Sciatic nerve (tissue), 2 donors: Measurements from ENCODE around the gene WDR38. TPM values are rescaled to one million over a fixed set of nuclear protein-coding genes. Genes with fewer than 3 reads are reported as not detected.

ENCODE experiments used
- ATAC-seq: fragments of 200-7000 bp; cut with Tn5 transposase; one replicate; pipeline ENCODE4 v1.9.1; 2020; ENCODE audit warnings: mild to moderate bottlenecking, moderate library complexity
- DNase-seq: peaks from one replicate; pipeline ENCODE4 v3.0.0-alpha.2; 2020; ENCODE audit warnings: low spot score
- intact Hi-C: fragments of 100-400 bp; cut with DNase I; formaldehyde crosslinking; loops from one replicate; pipeline ENCODE4 v1.14.2; 2022
- total RNA-seq: library from RNA; stranded (reverse); fragmentation: NEBNext Ultra II Directional; extraction: Animal tissue kit (Norgen Biotek cat#: 25700); gene quantifications from one replicate; pipeline ENCODE4 v1.2.1, GENCODE V29; 2021
- donor health status: DM: no; HTN: no; CAD: no.
- donor health status: DM: no; HTN: no; CAD: no.

Gene WDR38
- total RNA-seq, 1 donor from 2014 or later: not detected

DNA sequence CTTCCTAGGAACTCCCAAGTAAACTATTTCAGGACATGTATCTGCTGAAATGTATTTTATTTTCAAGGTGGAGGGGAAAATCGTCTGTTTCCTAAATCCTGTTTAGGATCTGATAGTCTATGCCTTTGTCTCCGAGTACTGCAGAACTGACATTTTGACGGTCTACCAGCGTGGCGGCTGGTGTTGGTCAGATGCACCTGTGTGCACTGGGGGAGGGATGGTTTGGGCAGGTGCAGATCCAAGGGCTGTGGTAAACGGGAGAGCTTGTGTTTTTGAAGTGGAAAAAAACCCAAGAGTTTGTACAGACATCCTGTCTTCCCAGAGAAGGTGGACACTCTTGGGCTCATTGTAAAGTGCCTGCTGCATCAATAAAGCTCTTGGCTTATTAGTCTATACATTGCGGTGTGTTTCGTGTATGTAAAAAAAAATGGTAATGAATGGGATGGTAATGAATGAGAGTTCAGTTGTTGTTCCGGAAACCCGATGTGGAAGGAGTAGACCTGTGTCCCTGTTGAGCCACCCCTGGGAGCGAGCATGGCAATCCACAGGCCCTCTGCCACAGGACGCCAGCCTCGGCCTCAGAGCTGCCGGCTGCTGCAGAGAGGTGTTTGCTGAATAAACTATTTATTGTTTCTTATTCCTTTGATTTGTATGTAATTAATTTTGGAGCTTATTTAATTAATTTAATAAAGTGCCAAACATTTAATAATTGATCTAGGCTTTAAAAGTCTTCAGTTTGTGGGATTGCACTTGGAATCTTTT, 23.9 kb downstream of the WDR38 start:
- DNase-seq: no peak
- intact Hi-C loops: no loop called here
- no peak for ATAC-seq

DNA sequence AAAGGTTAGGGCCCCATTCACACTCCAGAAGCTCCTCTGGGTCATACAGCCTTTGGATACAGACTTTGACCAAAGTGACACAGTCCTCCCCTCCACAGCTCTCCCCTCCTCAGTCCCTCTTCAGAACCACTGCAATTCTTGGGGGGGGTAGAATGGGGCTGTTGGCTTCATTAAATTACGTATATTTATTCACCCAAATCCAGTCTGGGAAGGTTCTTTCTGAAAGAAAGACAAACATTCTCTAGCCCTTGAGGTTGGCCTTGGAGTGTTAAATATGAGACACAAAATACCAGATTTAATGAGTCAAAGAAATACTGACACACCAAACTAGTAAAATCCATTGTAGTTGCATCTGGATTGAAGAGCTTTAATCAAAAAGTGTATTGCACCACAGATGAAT, 24.8 kb downstream of the WDR38 start:
- DNase-seq: no peak
- intact Hi-C loops: no loop called here
- no peak for ATAC-seq

DNA sequence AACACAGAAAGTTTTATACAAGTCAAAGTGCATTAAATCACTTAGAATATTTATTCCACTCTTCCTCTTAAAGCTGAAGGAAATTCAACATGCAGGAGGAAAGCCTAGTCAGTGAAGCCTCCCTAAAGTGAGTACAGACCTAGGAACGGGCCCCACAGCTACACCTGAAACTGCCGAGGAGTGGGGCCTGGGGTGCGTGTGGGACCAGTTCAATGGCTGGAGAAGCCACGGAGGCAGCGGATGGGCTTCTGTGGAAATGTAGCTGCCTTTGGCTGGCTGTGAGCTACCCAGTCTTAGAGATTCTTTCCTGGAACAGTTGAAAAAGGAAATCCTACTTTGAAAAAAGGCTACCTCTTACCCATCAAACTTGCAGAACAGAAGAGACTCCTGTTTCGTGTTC, 25.3 kb downstream of the WDR38 start:
- intact Hi-C loops: no loop called here
- no peak for DNase-seq

DNA sequence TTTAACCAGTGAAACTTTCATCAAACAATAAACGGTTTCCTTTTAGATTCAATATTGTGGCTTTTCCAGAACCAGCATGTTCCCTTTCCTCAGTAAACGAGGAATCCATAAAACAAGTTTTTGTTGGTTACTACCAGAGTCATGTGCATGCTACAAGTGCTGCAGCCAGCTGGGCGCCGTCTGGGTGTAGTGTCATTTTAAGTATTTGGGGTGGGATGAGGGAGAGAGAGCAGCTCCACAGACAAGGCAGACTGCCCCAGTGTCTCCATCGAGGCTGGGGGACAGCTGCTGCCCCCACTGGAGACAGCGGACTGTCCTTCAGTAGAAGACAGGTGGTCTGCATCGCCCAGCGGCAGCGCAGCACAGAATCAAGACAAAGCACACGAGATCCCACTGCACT, 26.0 kb downstream of the WDR38 start:
- intact Hi-C loops: no loop called here
- DNase-seq: no peak
- ATAC-seq: no peak

More for the DNA sequence above, 25.3 kb downstream of the WDR38 start:
- no peak for ATAC-seq

- no peak for DNase-seq
- no peak for ATAC-seq
- intact Hi-C loops: no loop called here
Measured at GRCh38 chr9:124880501-124880900, 27.2 kb downstream of the WDR38 start.

DNA sequence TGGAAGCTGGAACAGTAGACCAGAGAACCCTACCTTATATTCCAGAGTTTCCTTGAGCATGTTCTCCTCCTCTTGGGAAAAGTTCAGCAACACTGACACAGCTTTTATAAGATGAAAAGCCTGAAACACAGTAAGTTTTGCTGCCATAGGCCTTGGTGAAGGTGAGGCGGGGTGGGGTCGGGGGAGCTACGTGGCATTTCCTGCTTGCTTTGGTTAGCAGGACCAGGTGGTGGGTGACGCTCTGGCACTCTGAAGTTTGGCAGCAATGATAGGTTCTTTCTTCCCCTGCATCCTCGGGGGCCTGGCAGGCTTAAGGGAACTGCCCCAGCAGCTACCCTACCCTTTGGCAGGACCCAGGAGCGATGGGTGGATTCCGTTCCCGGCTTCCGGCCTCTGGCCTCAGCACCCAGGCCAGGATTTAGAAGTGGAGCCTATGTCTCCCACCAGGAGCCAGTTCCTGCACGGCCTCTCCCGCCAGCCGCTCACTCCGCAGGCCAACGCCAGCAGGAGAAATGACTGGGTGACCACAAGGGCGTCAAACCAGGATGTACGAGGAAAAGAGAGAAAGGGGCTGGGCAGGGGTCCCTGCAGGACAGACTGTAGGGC, 28.0 kb downstream of the WDR38 start:
- DNase-seq (no peak), ATAC-seq (no peak)
- intact Hi-C loops: no loop called here

DNA sequence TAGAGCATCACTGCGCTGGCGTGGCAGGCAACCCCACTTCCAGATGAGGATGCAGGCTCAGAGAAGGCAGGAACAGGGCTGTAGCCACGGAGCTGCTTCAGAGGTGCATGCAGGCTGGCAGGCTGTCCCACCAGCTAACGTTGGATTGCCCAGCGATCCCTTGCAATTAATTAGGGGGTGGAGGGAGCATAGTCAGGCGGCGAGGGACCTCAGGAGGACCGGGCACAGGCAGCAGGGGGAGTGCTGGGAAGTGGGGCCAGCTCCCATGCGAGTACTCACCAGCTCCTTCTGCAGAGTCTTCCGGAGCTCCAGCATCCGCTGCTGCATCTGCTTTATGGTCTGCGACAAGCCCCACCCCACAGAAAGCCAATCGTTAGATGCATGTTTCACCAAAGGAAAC, 29.0 kb downstream of the WDR38 start:
- intact Hi-C loops: no loop called here
- no peak for ATAC-seq
- no peak for DNase-seq

DNA sequence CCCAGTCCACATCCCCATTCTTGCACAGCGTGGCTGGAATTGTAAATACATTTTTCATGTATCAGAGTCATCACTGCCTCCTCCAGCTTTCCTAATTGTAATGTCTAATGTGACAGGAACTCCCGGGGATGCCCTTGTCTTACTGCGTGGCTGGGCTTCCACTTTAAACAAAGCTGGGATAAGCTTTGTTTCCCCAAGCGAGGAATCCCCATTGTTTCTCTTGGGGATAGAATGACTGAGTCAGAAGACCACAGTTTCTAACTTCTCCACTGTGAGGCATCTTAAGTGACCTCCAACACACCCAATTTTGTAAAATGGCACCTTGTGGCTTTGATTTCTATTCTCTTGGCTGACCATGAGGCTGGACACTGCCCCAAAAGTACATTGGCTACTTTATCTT, 31.1 kb downstream of the WDR38 start:
- DNase-seq (no peak), ATAC-seq (no peak)
- intact Hi-C loops: no loop called here

GRCh38 chr9:124885551-124885950, 32.3 kb downstream of the WDR38 start:
- intact Hi-C loops: no loop called here
- DNase-seq (no peak), ATAC-seq (no peak)

DNA sequence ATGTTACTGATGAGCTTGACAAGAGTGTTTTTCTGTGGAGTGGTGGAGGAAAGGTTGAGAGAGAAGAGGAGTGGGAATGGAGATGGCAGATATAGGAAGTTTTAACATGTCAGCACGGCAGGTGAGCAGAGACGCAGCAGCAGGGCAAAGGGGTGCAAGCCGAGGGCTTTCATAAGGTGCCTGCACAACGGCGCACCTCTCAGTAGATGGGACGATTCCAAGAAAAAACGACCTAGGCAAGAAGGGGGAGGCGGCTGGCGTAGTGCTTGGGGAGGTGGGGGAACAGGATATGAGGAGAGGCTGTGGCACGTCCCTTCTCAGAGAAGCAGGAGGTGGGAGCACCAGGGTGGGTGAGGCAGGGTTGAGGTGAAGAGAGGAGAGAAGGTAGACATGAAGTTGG, 33.2 kb downstream of the WDR38 start:
- intact Hi-C loops: no loop called here
- ATAC-seq (no peak), DNase-seq (no peak)

GRCh38 chr9:124886866-124887492, 33.7 kb downstream of the WDR38 start:
- ATAC-seq (peak; percentile 36), DNase-seq (no peak)
- intact Hi-C loops: no loop called here

GRCh38 chr9:124887832-124888231, 34.6 kb downstream of the WDR38 start:
- no peak for ATAC-seq

GRCh38 chr9:124889006-124889405, 35.7 kb downstream of the WDR38 start:
- ATAC-seq (no peak), DNase-seq (no peak)
- intact Hi-C loops: no loop called here

More at GRCh38 chr9:124887832-124888231, 34.6 kb downstream of the WDR38 start:
- DNase-seq: no peak
- intact Hi-C loops: no loop called here

DNA sequence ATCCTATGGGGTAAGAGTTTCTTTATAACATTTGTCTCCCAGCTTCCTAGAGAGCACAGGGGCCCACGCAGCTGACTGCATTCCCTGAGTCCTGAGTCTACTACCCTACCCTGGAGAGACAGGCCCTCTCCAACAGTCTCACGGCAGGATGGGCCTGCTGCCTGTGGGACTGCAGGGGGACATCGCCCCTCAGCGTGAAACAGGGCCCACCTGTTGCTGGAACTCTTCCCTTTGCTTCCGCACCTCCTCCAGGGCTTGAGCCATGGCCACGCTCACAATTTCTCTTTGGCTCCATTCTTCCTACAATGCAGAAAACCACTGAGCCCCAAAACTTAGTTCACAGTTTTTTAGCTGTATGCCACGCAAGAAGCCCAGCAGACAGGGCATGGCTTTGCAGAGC, 36.9 kb downstream of the WDR38 start:
- intact Hi-C loops: no loop called here
- DNase-seq: no peak
- ATAC-seq: no peak

DNA sequence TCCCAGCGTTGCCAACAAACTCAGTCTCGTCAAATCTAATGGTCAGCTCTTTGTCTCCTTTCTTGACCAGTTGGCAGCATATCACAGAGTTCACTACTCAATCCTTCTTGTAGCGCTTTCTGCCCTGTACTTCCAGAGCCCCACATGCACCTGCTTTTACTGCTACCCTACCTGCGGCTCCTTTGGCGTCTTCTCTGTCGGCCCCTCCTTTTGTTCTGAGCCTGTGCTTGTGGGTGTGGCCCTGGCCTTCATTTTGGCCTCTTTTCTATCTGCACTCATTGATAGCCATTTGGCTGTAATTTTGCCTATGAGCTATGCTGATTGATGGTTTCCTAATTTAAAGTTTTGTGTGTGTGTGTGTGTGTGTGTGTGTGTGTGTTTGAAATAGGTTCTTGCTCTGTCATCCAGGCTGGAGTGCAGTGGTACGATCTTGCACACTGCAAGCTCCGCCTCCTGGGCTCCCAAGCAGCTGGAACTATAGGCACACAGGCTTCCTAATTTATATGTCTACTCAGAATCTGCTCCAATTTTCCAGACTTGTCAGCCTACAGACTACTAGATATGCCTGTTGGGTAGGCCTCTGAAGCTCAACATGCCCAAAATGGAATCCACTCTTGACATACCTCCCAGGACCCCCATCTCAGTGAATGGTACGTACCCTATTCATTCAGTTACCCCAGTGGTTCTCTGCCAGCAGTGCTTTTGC, 40.9 kb downstream of the WDR38 start:
- no peak for ATAC-seq
- intact Hi-C loops: no loop called here
- DNase-seq: no peak

DNA sequence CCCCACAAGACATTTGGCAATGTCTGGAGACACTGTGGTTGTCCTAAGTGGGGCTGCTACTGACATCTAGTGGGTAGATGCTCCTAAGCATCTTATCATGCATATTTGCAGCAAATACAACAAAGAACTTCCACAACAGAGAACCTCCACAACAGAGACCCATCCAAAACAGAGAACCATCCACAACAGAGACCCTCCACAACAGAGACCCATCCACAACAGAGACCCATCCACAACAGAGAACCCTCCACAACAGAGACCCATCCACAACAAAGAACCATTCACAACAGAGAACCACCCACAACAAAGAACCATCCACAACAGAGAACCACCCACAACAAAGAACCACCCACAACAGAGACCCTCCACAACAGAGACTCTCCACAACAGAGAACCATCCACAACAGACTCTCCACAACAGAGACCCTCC, 41.5 kb downstream of the WDR38 start:
- ATAC-seq (peak; percentile 52), DNase-seq (no peak)
- intact Hi-C loops: no loop called here

DNA sequence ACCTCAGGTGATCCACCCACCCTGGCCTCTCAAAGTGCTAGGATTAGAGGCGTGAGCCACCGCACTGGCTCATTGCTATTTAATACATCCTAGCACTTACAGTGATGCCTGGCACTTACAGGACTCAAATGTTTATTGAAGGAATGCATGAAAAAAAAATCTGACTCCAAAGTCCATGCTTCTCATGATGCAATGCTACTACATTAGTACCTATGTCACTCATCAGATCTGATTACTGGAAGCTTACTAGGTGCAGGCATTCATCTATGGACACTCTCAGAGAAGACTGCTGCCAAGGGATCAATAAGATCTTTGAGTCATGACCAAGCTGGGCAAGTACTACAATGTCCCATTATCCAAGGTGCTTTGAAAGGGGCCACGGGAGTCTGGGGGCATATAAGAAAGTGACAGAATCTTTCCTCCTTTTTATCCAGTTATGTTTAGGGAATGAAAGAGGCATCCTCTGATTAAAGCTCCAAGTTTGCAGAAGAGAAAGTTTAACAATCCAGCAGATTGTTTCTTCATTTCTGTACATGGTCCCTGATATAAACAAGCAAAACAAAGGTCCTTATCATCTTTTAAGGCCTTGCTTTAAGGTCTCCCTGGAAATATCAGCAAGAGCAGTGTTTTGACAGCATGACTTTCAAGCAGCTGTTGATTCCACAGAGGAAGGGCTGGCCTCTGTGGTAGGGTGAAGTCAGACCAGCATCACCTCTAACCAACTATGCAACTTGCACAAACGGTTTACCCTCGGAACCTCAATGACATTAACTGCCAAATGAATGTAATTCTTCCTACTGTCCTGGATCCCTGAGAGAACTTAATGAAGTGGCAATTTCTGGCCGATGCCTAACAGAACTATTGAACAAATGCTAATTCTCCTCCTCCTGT, 44.6 kb downstream of the WDR38 start:
- ATAC-seq (no peak), DNase-seq (no peak)
- intact Hi-C loops: no loop called here

- DNase-seq: no peak
- intact Hi-C loops: no loop called here
- no peak for ATAC-seq
Measured at GRCh38 chr9:124899845-124900244, 46.6 kb downstream of the WDR38 start.

DNA sequence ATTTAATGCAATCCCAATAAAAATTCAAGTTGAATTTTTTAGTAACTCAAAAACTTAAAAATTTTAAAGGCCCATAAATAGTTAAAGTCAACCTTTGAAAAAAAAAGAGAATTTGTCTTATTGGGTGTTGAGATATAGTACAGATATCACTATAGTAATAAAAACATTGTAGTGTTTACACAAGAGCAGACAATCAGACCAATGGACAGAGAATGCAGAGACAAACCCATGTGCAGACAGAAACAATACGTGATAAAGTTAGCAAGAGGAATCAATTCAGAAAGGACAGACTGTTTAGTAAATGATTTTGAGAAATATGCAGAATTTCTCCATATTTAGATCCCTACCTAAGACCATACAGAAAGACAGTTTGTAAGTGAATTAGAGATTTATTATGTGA, 53.7 kb downstream of the WDR38 start:
- DNase-seq (no peak), ATAC-seq (no peak)
- intact Hi-C loops: no loop called here
